ENCODE results near the gene CALY.

CALY gene

DNA sequence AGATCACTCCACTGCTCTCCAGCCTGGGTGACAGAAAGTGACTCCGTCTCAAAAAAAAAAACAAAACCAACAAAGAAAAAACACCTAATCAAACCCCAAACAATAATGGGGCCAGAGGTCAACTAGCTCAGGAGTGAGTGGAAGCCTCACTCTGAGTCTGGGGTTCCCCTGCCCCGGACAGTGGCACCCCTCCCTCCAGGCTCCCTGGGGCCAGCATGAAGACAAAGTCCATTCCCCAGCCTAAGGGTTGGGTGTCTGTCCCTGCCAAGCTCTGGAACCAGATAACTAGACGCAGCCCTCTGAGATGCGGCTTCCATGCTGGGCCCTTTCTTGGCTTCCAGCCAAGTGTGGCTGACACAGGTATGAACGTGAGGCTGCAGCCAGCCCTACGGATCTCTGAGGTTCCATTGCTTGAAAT, 22.9 kb upstream of the CALY start:
- DNase-seq (ENCODE audit: low read depth in 2 of 2): no peak
- TF ChIP-seq, protein P1, sequence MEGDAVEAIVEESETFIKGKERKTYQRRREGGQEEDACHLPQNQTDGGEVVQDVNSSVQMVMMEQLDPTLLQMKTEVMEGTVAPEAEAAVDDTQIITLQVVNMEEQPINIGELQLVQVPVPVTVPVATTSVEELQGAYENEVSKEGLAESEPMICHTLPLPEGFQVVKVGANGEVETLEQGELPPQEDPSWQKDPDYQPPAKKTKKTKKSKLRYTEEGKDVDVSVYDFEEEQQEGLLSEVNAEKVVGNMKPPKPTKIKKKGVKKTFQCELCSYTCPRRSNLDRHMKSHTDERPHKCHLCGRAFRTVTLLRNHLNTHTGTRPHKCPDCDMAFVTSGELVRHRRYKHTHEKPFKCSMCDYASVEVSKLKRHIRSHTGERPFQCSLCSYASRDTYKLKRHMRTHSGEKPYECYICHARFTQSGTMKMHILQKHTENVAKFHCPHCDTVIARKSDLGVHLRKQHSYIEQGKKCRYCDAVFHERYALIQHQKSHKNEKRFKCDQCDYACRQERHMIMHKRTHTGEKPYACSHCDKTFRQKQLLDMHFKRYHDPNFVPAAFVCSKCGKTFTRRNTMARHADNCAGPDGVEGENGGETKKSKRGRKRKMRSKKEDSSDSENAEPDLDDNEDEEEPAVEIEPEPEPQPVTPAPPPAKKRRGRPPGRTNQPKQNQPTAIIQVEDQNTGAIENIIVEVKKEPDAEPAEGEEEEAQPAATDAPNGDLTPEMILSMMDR (IDR thresholded peaks at IDR 0.05; ENCODE audit: low read depth, low read length): no peak

DNA sequence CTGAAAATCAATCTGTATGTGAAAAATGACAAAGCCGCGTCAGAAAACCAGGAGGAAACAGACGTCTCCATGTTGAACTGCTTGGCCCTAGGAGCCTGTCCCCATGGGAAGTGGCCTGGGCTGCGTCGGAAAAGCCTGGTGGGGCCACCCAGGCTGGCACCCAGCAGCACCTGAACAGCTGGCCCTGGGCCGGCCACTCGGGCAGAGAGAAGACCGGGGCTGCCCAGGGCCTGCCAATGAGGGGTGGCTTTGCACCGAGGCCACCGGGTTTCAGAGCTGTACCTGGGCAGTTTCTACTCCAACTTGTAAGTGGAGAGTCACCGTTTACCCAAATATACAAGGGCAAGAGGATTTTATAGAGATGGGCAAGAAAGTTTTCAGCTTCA, 22.2 kb upstream of the CALY start:
- no peak for DNase-seq (ENCODE audit: low read depth in 2 of 2)
- TF ChIP-seq, protein P1 (IDR thresholded peaks at IDR 0.05; ENCODE audit: low read depth, low read length): no peak
- no peak overlapping the region for H3K4me3 ChIP-seq (replicated peaks in 1 of 2; ENCODE audit: low read depth in 2 of 2, low read length in 2 of 2)

More for the DNA sequence above, 22.9 kb upstream of the CALY start:
- H3K4me3 ChIP-seq (replicated peaks in 1 of 2; ENCODE audit: low read depth in 2 of 2, low read length in 2 of 2): no peak overlapping the region

DNA sequence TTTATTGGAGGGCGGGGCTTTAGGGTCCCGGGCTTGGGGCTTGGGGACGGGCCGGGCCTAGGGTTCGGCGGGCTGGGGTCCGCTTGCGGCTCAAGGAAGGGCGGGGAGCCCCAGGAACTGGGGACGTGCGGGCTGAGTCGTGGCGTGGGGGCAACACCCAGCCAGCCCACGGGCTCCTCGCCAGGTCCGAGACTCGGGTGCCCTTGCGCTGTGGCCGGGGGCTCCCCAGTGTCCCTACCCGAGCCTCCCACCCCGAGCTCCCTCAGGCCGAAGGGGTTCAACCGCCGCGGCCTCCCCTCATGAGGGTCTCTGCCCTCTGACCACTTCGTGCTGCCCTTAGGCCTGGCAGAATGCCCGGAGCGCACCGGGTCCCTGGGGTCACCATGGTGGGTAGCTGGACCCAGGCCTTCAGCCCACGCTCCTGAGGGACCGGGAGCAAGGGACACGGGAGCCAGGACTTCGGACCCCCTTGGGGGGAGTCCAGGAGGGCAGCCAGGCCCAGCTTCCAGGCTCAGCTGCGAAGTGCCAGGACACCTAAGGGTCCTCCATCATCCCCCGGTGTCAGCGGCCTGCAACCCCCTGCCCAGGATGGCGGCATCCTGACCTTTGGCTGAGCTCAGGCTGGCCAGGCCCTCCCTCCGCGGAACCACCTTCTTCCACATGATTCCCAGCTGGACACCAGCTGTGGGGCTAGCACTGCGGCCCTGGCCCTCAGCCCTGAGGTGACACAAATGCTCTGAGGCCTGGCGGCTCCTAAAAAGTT, 21.6 kb upstream of the CALY start:
- TF ChIP-seq, protein P1 (IDR thresholded peaks at IDR 0.05; ENCODE audit: low read depth, low read length): no peak
- no peak overlapping the region for H3K4me3 ChIP-seq (replicated peaks in 1 of 2; ENCODE audit: low read depth in 2 of 2, low read length in 2 of 2)
- no peak for DNase-seq (ENCODE audit: low read depth in 2 of 2)

DNA sequence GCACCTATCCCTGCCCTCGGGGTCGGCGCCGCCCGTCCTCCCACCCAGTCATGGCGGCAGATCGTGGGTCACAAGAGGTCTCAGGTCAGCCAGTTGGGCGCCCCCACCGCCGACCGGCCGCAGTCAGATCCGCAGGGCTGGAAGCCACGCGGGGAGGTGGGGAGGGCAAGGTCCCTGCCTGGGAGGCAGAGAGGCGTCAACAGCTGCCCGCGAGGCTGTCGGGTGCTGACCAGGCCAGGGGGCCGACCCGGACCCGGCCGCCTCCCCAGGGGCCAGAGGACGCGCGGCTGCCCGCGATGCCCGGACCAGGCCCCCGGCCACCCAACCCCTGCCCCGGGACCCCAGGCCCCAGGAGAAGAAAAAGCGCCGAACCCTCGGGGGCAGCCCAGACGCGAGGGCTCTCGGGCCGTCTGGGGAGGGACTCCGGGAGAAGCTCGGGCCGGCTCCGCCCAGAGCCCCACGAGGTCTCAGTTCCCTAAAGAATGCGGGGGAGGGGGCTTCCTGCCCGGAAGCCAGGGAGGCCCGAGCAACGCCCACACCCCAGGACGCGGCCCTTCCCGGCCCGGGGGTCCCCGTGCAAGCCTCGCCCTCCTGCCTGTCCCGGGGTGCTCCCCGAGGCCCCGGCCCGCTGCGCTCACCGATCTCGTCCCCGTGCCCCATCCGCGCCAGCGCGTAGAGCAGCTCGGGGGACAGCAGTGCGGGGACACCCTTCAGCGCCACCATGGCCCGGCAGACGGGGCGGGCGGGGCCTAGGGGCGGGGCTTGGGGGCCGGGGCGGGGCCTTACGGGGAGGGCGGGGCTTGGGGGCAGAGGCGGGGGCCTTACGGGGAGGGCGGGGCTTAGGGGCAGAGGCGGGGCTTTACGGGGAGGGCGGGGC, 20.8 kb upstream of the CALY start, which contains the start of gene FUOM:
Gene FUOM (minus strand): TSS at position 735 of the 877 bp plus-strand sequence. CDS start 12 bp downstream, at position 723.
- DNase-seq (ENCODE audit: low read depth in 2 of 2): peak in 1 of 2 donors; percentile 64
- TF ChIP-seq, protein P1 (IDR thresholded peaks at IDR 0.05; ENCODE audit: low read depth, low read length): no peak
- peak within 1 kb of the TSS; percentile 50 to 53 for H3K4me3 ChIP-seq (replicated peaks in 1 of 2; ENCODE audit: low read depth in 2 of 2, low read length in 2 of 2)

DNA sequence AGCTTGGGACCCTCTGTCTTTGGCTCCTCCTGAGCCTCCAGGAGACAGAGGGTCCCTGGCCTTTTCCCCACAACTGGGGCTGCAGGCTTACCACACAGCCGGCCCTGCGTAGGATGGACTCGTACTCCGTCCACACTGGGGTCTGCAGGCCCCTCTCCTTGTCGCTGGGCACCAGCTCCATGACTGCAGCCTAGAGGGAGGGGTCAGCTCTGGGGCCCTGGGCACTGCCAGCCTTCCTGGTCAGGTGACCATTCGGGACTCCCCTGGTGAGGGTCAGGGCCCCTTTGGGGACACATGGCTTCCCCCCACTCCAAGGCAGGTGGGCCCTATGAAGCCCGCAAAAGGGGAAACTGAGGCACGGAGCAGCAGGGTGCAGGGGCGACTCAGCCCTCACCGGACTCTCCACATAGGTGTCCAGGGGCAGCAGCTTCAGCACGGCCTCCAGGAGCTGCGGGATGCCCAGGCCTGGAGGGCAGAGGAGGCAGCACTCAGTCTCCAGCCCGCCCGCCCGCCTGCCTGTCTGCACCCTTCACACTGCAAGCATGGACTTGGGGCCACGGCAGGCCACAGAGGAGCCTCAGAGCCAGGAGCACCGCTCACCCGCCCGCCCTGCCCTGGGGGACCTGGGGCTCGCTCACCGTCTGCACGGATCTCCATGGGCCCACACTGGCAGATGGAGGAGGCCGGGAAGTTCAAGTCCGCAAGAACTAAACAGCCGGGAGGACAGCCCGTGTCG, 20.0 kb upstream of the CALY start:
- TF ChIP-seq, protein P1 (IDR thresholded peaks at IDR 0.05; ENCODE audit: low read depth, low read length): no peak
- peak overlapping the region; percentile 50 to 53 for H3K4me3 ChIP-seq (replicated peaks in 1 of 2; ENCODE audit: low read depth in 2 of 2, low read length in 2 of 2)

DNA sequence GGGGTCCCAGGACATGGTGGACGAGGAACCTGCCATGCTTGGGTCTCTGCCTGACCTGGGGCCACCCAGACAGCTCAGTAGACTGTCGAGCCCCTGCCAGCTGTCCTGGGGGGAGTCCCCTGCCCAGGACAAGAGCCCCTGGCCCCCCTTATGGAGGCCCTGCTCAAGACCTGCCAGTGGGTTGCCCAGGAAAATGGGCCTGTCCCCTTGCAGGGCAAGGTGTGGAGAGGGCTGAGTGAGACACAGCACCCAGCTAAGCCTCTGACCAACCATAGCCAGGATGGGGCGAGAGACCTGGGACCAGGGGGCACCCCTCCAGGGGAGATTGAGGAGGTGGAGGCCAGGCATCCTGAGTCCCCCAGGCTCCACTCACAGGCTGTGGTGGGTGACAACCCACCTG, 19.3 kb upstream of the CALY start:
- H3K4me3 ChIP-seq (replicated peaks in 1 of 2; ENCODE audit: low read depth in 2 of 2, low read length in 2 of 2): no peak overlapping the region
- TF ChIP-seq, protein P1 (IDR thresholded peaks at IDR 0.05; ENCODE audit: low read depth, low read length): no peak
- DNase-seq (ENCODE audit: low read depth in 2 of 2): no peak

More for the DNA sequence above, 20.0 kb upstream of the CALY start:
- DNase-seq (ENCODE audit: low read depth in 2 of 2): no peak

Measured in cardiac fibroblast (primary cell).